ENCODE results near the gene PTGS2. TPM values are rescaled to one million over a fixed set of nuclear protein-coding genes. Genes with fewer than 3 reads are reported as not detected.

The PTGS2 gene
- total RNA-seq, 2 donors from 2014 or later = 12.7 to 16.9 TPM

DNA sequence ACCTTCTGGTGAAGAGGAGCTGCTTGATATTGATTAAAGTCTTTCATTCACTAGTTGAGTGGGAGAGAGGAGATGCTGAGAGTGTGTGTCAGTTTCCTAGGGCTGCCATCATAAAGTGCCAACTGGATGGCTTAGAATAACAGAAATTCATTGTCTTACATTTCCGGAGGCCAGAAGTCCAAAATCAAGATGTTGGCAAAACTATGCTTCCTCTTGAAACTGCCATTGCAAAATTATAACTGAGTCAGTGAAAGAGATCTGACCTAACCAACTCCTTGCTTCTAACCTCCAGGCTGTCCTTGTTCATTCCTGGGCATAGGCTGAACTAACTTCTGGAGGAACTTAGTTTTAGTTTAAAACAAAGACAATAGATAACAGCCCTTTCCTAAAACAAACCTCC is 47.1 kb downstream of the PTGS2 start:
- no peaks in the 10 kb centered on the region for H3K36me3 ChIP-seq
- H3K4me1 ChIP-seq (ENCODE audit: control insufficient read depth in 1 of 2, low read depth in 2 of 2) = no peaks in the 10 kb centered on the region
- DNase-seq (ENCODE audit: low spot score) (no peak), ATAC-seq (ENCODE audit: insufficient number of reproducible peaks, low FRiP score, low read depth) (no peak)
- no peak overlapping the region for H3K4me3 ChIP-seq
- H3K9me3 ChIP-seq = no peaks in the 10 kb centered on the region
- TF ChIP-seq, protein P1, sequence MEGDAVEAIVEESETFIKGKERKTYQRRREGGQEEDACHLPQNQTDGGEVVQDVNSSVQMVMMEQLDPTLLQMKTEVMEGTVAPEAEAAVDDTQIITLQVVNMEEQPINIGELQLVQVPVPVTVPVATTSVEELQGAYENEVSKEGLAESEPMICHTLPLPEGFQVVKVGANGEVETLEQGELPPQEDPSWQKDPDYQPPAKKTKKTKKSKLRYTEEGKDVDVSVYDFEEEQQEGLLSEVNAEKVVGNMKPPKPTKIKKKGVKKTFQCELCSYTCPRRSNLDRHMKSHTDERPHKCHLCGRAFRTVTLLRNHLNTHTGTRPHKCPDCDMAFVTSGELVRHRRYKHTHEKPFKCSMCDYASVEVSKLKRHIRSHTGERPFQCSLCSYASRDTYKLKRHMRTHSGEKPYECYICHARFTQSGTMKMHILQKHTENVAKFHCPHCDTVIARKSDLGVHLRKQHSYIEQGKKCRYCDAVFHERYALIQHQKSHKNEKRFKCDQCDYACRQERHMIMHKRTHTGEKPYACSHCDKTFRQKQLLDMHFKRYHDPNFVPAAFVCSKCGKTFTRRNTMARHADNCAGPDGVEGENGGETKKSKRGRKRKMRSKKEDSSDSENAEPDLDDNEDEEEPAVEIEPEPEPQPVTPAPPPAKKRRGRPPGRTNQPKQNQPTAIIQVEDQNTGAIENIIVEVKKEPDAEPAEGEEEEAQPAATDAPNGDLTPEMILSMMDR (IDR thresholded peaks at IDR 0.05) = no peak
- H3K27ac ChIP-seq = no peak overlapping the region
- H3K27me3 ChIP-seq (replicated peaks; ENCODE audit: insufficient read depth) = no peaks in the 10 kb centered on the region

DNA sequence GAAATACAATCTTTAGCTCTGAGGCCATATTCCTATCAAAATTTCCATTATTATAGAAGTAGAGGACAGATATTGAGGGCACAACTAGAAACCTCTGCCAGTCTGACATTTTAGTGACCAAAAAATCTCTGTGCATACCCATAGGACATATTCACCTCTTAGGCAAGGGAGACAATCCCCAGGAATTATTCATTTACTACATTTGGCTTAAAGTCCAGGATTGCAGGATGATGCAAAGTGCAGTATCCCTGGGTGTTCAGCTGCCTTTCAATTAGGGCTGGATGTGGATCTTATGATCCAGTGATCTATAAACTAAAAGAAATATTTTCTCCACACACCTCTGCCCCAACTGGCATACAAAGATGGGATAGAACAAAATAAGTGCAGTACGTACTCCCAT is 50.9 kb downstream of the PTGS2 start:
- ATAC-seq (ENCODE audit: insufficient number of reproducible peaks, low FRiP score, low read depth) = no peak
- TF ChIP-seq, protein P1 (IDR thresholded peaks at IDR 0.05) = no peak
- Histone ChIP-seq H3K27ac (no peak overlapping the region), H3K36me3 (no peaks in the 10 kb centered on the region), H3K9me3 (no peaks in the 10 kb centered on the region), H3K4me1 (ENCODE audit: control insufficient read depth in 1 of 2, low read depth in 2 of 2) (peaks cover 0 to 11% of the 10 kb centered on the region in 2 donors), H3K4me3 (no peak overlapping the region), H3K27me3 (replicated peaks; ENCODE audit: insufficient read depth) (no peaks in the 10 kb centered on the region)
- no peak for DNase-seq (ENCODE audit: low spot score)

DNA sequence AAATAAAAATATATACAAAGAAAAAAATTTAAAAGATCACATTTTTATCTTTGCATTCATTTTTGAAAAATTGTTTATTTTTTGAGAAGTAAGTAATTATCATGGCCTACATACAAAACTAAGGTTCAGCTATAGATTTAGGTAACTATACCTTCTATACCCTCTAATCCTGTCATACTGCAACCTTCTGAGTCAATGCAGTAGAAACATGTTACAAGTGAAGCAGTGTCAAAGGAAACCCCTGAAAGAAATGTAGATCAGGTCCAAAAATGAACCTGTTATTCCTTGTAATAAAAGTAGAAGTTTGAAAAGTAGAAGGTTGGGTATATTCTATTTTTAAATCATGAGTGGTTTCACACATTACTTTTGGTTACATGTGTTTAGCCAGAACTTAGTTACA is 51.3 kb downstream of the PTGS2 start:
- no peaks in the 10 kb centered on the region for H3K27me3 ChIP-seq (replicated peaks; ENCODE audit: insufficient read depth)
- no peak overlapping the region for H3K27ac ChIP-seq
- no peaks in the 10 kb centered on the region for H3K9me3 ChIP-seq
- TF ChIP-seq, protein P1 (IDR thresholded peaks at IDR 0.05) = no peak
- DNase-seq (ENCODE audit: low spot score) (no peak), ATAC-seq (ENCODE audit: insufficient number of reproducible peaks, low FRiP score, low read depth) (no peak)
- H3K36me3 ChIP-seq = no peaks in the 10 kb centered on the region
- H3K4me1 ChIP-seq (ENCODE audit: control insufficient read depth in 1 of 2, low read depth in 2 of 2) = peaks cover 0 to 11% of the 10 kb centered on the region in 2 donors
- no peak overlapping the region for H3K4me3 ChIP-seq

DNA sequence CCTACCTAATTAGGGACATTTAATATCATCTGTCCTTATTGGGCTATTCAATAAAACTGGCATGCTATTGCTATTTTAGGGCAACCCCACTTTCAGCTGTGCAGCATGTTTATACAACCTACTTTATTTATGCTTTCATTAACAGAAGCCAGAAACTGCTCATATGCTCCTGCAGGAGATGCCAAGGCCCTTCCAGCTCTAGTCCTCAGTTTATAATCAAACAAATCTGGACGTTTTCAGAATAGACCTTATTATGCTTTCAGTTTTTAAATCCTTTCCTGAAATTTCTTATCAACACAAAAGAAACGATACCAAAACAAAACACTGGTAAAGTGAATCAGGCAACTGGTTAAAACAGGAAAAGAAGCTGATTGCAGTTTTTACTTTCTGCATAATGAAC is 53.2 kb downstream of the PTGS2 start:
- H3K4me3 ChIP-seq = no peak overlapping the region
- TF ChIP-seq, protein P1 (IDR thresholded peaks at IDR 0.05) = no peak
- H3K27me3 ChIP-seq (replicated peaks; ENCODE audit: insufficient read depth) = no peaks in the 10 kb centered on the region
- no peaks in the 10 kb centered on the region for H3K9me3 ChIP-seq
- H3K36me3 ChIP-seq = no peaks in the 10 kb centered on the region
- ATAC-seq (ENCODE audit: insufficient number of reproducible peaks, low FRiP score, low read depth) = no peak
- H3K27ac ChIP-seq = no peak overlapping the region
- DNase-seq (ENCODE audit: low spot score) = no peak
- H3K4me1 ChIP-seq (ENCODE audit: control insufficient read depth in 1 of 2, low read depth in 2 of 2) = peaks cover 0 to 11% of the 10 kb centered on the region in 2 donors

DNA sequence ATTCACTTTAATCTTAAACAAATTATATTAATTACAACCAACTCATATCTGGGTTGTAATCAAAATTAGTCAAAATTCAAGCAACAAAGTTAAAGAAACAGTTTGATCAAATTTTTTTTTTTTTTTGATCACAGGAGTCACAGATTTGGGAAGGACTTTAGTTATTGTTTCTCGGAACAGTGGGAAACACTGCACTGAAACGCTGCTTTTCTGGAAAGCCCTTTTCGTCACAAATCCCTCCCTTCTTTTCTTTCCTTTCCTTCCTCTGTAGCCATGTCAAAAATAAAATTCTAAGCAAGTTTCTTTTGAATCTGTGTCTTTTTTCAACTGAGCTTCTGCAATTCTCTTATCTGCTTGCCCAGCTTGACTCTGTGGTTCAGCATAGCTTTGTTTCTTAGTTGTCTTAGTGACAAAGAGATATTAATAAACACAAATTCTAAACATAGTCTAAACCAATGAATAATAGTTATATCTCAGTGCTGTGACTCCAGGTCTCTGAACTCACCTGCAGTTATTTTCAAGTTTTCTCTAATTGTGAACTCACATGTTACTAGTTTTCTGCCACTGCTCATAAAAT is 53.8 kb downstream of the PTGS2 start:
- DNase-seq (ENCODE audit: low spot score) (no peak), ATAC-seq (ENCODE audit: insufficient number of reproducible peaks, low FRiP score, low read depth) (no peak)
- Histone ChIP-seq H3K4me3 (no peak overlapping the region), H3K36me3 (no peaks in the 10 kb centered on the region), H3K4me1 (ENCODE audit: control insufficient read depth in 1 of 2, low read depth in 2 of 2) (peaks cover 0 to 11% of the 10 kb centered on the region in 2 donors), H3K27ac (no peak overlapping the region), H3K9me3 (no peaks in the 10 kb centered on the region), H3K27me3 (replicated peaks; ENCODE audit: insufficient read depth) (no peaks in the 10 kb centered on the region)
- TF ChIP-seq, protein P1 (IDR thresholded peaks at IDR 0.05) = no peak

Data from thoracic aorta (tissue), 2 donors.